ENCODE data around the gene ST3GAL5.

The ST3GAL5 gene

GRCh38 chr2:85804583-85804982 lies 84.2 kb downstream of the ST3GAL5 start:
- H3K27me3 ChIP-seq (ENCODE audit: control insufficient read depth, insufficient read depth, low read length): no peaks in the 10 kb centered on the region
- no peak overlapping the region for H3K9ac ChIP-seq (ENCODE audit: low read depth, low read length)

GRCh38 chr2:85803704-85804425 lies 84.9 kb downstream of the ST3GAL5 start:
- Histone ChIP-seq H3K27me3 (ENCODE audit: control insufficient read depth, insufficient read depth, low read length) (no peaks in the 10 kb centered on the region), H3K4me1 (ENCODE audit: control insufficient read depth, insufficient read depth, low read length) (peaks cover 9% of the 10 kb centered on the region), H3K36me3 (ENCODE audit: insufficient read depth, low read length) (no peaks in the 10 kb centered on the region), H3K9ac (ENCODE audit: low read depth, low read length) (no peak overlapping the region), H3K4me3 (ENCODE audit: low read length) (no peak overlapping the region), H3K9me3 (replicated peaks; ENCODE audit: low read length) (no peaks in the 10 kb centered on the region), H3K4me2 (ENCODE audit: low read length) (no peak overlapping the region)

More at GRCh38 chr2:85804583-85804982, 84.2 kb downstream of the ST3GAL5 start:
- H3K4me2 ChIP-seq (ENCODE audit: low read length): no peak overlapping the region
- H3K4me3 ChIP-seq (ENCODE audit: low read length): no peak overlapping the region
- no peaks in the 10 kb centered on the region for H3K36me3 ChIP-seq (ENCODE audit: insufficient read depth, low read length)
- H3K9me3 ChIP-seq (replicated peaks; ENCODE audit: low read length): no peaks in the 10 kb centered on the region
- peaks cover 5% of the 10 kb centered on the region for H3K4me1 ChIP-seq (ENCODE audit: control insufficient read depth, insufficient read depth, low read length)

GRCh38 chr2:85802354-85803103 lies 86.3 kb downstream of the ST3GAL5 start:
- H3K9ac ChIP-seq (ENCODE audit: low read depth, low read length): no peak overlapping the region
- no peaks in the 10 kb centered on the region for H3K36me3 ChIP-seq (ENCODE audit: insufficient read depth, low read length)
- peaks cover 9% of the 10 kb centered on the region for H3K4me1 ChIP-seq (ENCODE audit: control insufficient read depth, insufficient read depth, low read length)
- H3K9me3 ChIP-seq (replicated peaks; ENCODE audit: low read length): no peaks in the 10 kb centered on the region
- H3K27me3 ChIP-seq (ENCODE audit: control insufficient read depth, insufficient read depth, low read length): no peaks in the 10 kb centered on the region
- no peak overlapping the region for H3K4me2 ChIP-seq (ENCODE audit: low read length)
- H3K4me3 ChIP-seq (ENCODE audit: low read length): no peak overlapping the region

- H3K27me3 ChIP-seq (ENCODE audit: control insufficient read depth, insufficient read depth, low read length): no peaks in the 10 kb centered on the region
- no peak overlapping the region for H3K4me3 ChIP-seq (ENCODE audit: low read length)
- no peak overlapping the region for H3K9ac ChIP-seq (ENCODE audit: low read depth, low read length)
- H3K9me3 ChIP-seq (replicated peaks; ENCODE audit: low read length): no peaks in the 10 kb centered on the region
- H3K4me2 ChIP-seq (ENCODE audit: low read length): no peak overlapping the region
- H3K4me1 ChIP-seq (ENCODE audit: control insufficient read depth, insufficient read depth, low read length): peaks cover 13% of the 10 kb centered on the region
- no peaks in the 10 kb centered on the region for H3K36me3 ChIP-seq (ENCODE audit: insufficient read depth, low read length)
Observed at GRCh38 chr2:85801871-85802270, 86.9 kb downstream of the ST3GAL5 start.

GRCh38 chr2:85800586-85800985 lies 88.2 kb downstream of the ST3GAL5 start:
- H3K9ac ChIP-seq (ENCODE audit: low read depth, low read length): no peak overlapping the region
- H3K4me2 ChIP-seq (ENCODE audit: low read length): no peak overlapping the region
- H3K4me3 ChIP-seq (ENCODE audit: low read length): no peak overlapping the region
- peaks cover 26% of the 10 kb centered on the region for H3K4me1 ChIP-seq (ENCODE audit: control insufficient read depth, insufficient read depth, low read length)
- no peaks in the 10 kb centered on the region for H3K27me3 ChIP-seq (ENCODE audit: control insufficient read depth, insufficient read depth, low read length)
- no peaks in the 10 kb centered on the region for H3K36me3 ChIP-seq (ENCODE audit: insufficient read depth, low read length)
- H3K9me3 ChIP-seq (replicated peaks; ENCODE audit: low read length): no peaks in the 10 kb centered on the region

- Histone ChIP-seq H3K27me3 (ENCODE audit: control insufficient read depth, insufficient read depth, low read length) (no peaks in the 10 kb centered on the region), H3K4me3 (ENCODE audit: low read length) (no peak overlapping the region), H3K9ac (ENCODE audit: low read depth, low read length) (no peak overlapping the region), H3K4me1 (ENCODE audit: control insufficient read depth, insufficient read depth, low read length) (peaks cover 38% of the 10 kb centered on the region), H3K9me3 (replicated peaks; ENCODE audit: low read length) (no peaks in the 10 kb centered on the region), H3K4me2 (ENCODE audit: low read length) (no peak overlapping the region), H3K36me3 (ENCODE audit: insufficient read depth, low read length) (no peaks in the 10 kb centered on the region)
Observed at GRCh38 chr2:85799215-85799956, 89.4 kb downstream of the ST3GAL5 start.

GRCh38 chr2:85797921-85798320 lies 90.9 kb downstream of the ST3GAL5 start:
- peaks cover 50% of the 10 kb centered on the region for H3K4me1 ChIP-seq (ENCODE audit: control insufficient read depth, insufficient read depth, low read length)

GRCh38 chr2:85797263-85797660 lies 91.5 kb downstream of the ST3GAL5 start:
- Histone ChIP-seq H3K27me3 (ENCODE audit: control insufficient read depth, insufficient read depth, low read length) (no peaks in the 10 kb centered on the region), H3K9ac (ENCODE audit: low read depth, low read length) (no peak overlapping the region), H3K4me1 (ENCODE audit: control insufficient read depth, insufficient read depth, low read length) (peaks cover 54% of the 10 kb centered on the region), H3K4me2 (ENCODE audit: low read length) (no peak overlapping the region), H3K4me3 (ENCODE audit: low read length) (no peak overlapping the region), H3K36me3 (ENCODE audit: insufficient read depth, low read length) (peaks cover 3% of the 10 kb centered on the region), H3K9me3 (replicated peaks; ENCODE audit: low read length) (no peaks in the 10 kb centered on the region)

More at GRCh38 chr2:85797921-85798320, 90.9 kb downstream of the ST3GAL5 start:
- Histone ChIP-seq H3K4me2 (ENCODE audit: low read length) (no peak overlapping the region), H3K36me3 (ENCODE audit: insufficient read depth, low read length) (no peaks in the 10 kb centered on the region), H3K27me3 (ENCODE audit: control insufficient read depth, insufficient read depth, low read length) (no peaks in the 10 kb centered on the region), H3K4me3 (ENCODE audit: low read length) (no peak overlapping the region), H3K9ac (ENCODE audit: low read depth, low read length) (no peak overlapping the region), H3K9me3 (replicated peaks; ENCODE audit: low read length) (no peaks in the 10 kb centered on the region)

- Histone ChIP-seq H3K4me2 (ENCODE audit: low read length) (peak overlapping the region; percentile 31), H3K4me1 (ENCODE audit: control insufficient read depth, insufficient read depth, low read length) (peaks cover 61% of the 10 kb centered on the region), H3K9me3 (replicated peaks; ENCODE audit: low read length) (no peaks in the 10 kb centered on the region), H3K9ac (ENCODE audit: low read depth, low read length) (peak overlapping the region; percentile 63), H3K4me3 (ENCODE audit: low read length) (no peak overlapping the region), H3K27me3 (ENCODE audit: control insufficient read depth, insufficient read depth, low read length) (no peaks in the 10 kb centered on the region), H3K36me3 (ENCODE audit: insufficient read depth, low read length) (peaks cover 7% of the 10 kb centered on the region)
Observed at GRCh38 chr2:85796341-85797262, 92.2 kb downstream of the ST3GAL5 start.

- Histone ChIP-seq H3K36me3 (ENCODE audit: insufficient read depth, low read length) (peaks cover 12% of the 10 kb centered on the region), H3K27me3 (ENCODE audit: control insufficient read depth, insufficient read depth, low read length) (no peaks in the 10 kb centered on the region), H3K4me1 (ENCODE audit: control insufficient read depth, insufficient read depth, low read length) (peaks cover 63% of the 10 kb centered on the region), H3K4me3 (ENCODE audit: low read length) (no peak overlapping the region), H3K9ac (ENCODE audit: low read depth, low read length) (peak overlapping the region; percentile 63), H3K4me2 (ENCODE audit: low read length) (peak overlapping the region; percentile 31), H3K9me3 (replicated peaks; ENCODE audit: low read length) (no peaks in the 10 kb centered on the region)
Observed at GRCh38 chr2:85796046-85796340, 92.8 kb downstream of the ST3GAL5 start.
